ENCODE data around the gene TMEM179. TPM values are rescaled to one million over a fixed set of nuclear protein-coding genes. Genes with fewer than 3 reads are reported as not detected.

The TMEM179 gene
- total and polyA plus RNA-seq, 10 of the 15 experiments (the other 5 are each of a cell fraction or from before 2014, with no cell fraction given) = not detected

DNA sequence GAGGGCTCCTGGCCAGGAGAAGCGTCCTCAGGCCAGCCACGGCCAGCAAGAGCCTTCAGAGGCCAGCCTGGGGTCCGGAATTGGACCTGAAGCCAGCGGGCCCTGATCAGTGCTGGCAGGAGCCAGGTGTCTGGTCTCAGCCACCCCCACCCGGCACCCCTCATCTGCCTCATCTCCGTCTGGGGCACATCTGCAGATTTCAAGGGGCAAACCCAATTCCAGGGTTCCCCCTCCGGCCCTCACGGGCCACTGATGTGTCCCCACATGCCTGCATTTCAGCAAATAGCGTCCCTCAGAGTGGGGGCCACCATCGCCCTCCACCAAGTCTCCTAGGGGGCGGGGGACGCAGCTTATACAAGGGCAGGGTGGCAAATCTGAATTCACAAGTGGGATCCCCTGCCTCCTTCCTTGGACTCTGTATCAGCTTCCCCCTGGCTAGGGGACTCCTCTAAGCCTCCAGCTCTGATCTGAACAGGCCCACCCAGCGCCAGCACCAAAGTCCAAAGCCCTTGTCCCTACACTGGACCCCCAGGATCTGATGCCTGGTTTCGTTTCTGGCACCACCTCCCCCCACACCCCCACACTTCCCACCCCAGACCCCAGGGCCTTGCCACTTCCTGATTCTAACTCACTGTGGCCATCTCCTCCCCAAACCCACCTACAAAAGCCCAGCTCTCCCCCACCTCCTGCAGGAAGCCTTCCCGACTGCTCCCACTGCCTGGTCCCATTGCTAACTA is 10.1 kb downstream of the TMEM179 start:
- Histone ChIP-seq H3K9ac (ENCODE audit: control insufficient read depth, insufficient read depth, low read length) (no peak overlapping the region), H3K36me3 (ENCODE audit: control insufficient read depth in 2 of 2, insufficient read depth in 2 of 2, low read length in 1 of 2) (no peaks in the 10 kb centered on the region), H3K9me3 (replicated peaks; ENCODE audit: control insufficient read depth, insufficient read depth, low read length) (no peaks in the 10 kb centered on the region), H3K27me3 (replicated peaks in 1 of 2; ENCODE audit: control insufficient read depth in 2 of 2, insufficient read depth in 2 of 2, low read length in 1 of 2) (no peaks in the 10 kb centered on the region; a peak in 1 of 4 replicates), H3K79me2 (ENCODE audit: control insufficient read depth, insufficient read depth, low read length) (no peaks in the 10 kb centered on the region), H2AFZ (ENCODE audit: control insufficient read depth, low read depth, low read length) (no peak overlapping the region), H3K4me1 (ENCODE audit: control insufficient read depth, insufficient read depth, low read length) (no peaks in the 10 kb centered on the region), H3K27ac (ENCODE audit: control insufficient read depth, insufficient read depth) (no peak overlapping the region), H3K4me3 (no peak overlapping the region), H4K20me1 (ENCODE audit: control insufficient read depth, insufficient read depth) (no peaks in the 10 kb centered on the region), H3K4me2 (ENCODE audit: control insufficient read depth, insufficient read depth) (no peak overlapping the region)
- no peak for FAIRE-seq
- ATAC-seq = no peak
- 10% methylated on average over 15 of the region's 15 CpGs for WGBS (ENCODE audit: insufficient coverage, insufficient replicate concordance, low lambda C conversion rate, missing lambda C conversion rate)
- ChIA-PET RAD21 (ENCODE audit: unreplicated experiment) (no interaction called here), CTCF (no interaction called here), POLR2A (no interaction called here), SMC1A (ENCODE audit: uncharacterized antibody, unreplicated experiment) (no interaction called here)
- DNase-seq (ENCODE audit: low read depth, low spot score) = no peak
- BruUV-seq (replicated peaks) = no TSS peak
- in situ Hi-C loops (cut with MboI) (no loop called here), intact Hi-C loops (cut with micrococcal nuclease; ENCODE audit: unreplicated experiment) (no loop called here)
- TF ChIP-seq GATAD2B (conservative IDR thresholded peaks at IDR 0.05; ENCODE audit: low read depth) = no peak
- TF ChIP-seq EP300 (IDR thresholded peaks at IDR 0.05; ENCODE audit: borderline replicate concordance in 1 of 2, control insufficient read depth in 1 of 2, low read depth in 2 of 2, low read length in 2 of 2) = no peak
- TF ChIP-seq, protein P1, sequence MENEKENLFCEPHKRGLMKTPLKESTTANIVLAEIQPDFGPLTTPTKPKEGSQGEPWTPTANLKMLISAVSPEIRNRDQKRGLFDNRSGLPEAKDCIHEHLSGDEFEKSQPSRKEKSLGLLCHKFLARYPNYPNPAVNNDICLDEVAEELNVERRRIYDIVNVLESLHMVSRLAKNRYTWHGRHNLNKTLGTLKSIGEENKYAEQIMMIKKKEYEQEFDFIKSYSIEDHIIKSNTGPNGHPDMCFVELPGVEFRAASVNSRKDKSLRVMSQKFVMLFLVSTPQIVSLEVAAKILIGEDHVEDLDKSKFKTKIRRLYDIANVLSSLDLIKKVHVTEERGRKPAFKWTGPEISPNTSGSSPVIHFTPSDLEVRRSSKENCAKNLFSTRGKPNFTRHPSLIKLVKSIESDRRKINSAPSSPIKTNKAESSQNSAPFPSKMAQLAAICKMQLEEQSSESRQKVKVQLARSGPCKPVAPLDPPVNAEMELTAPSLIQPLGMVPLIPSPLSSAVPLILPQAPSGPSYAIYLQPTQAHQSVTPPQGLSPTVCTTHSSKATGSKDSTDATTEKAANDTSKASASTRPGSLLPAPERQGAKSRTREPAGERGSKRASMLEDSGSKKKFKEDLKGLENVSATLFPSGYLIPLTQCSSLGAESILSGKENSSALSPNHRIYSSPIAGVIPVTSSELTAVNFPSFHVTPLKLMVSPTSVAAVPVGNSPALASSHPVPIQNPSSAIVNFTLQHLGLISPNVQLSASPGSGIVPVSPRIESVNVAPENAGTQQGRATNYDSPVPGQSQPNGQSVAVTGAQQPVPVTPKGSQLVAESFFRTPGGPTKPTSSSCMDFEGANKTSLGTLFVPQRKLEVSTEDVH (IDR thresholded peaks at IDR 0.05; ENCODE audit: low read depth, partially characterized antibody) = no peak
- no peak for TF ChIP-seq ASH2L (IDR thresholded peaks at IDR 0.05; ENCODE audit: borderline replicate concordance, low read depth)
- no peak for TF ChIP-seq CBX5 (IDR thresholded peaks at IDR 0.05; ENCODE audit: low read depth)
- no peak for TF ChIP-seq EGR1 (IDR thresholded peaks at IDR 0.05; ENCODE audit: borderline replicate concordance in 1 of 2, low read depth in 2 of 2, low read length in 2 of 2)
- no peak for TF ChIP-seq CBFB (IDR thresholded peaks at IDR 0.05; ENCODE audit: low read depth)
- no peak for TF ChIP-seq ATF7 (IDR thresholded peaks at IDR 0.05; ENCODE audit: low read depth)
- TF ChIP-seq, protein P2, sequence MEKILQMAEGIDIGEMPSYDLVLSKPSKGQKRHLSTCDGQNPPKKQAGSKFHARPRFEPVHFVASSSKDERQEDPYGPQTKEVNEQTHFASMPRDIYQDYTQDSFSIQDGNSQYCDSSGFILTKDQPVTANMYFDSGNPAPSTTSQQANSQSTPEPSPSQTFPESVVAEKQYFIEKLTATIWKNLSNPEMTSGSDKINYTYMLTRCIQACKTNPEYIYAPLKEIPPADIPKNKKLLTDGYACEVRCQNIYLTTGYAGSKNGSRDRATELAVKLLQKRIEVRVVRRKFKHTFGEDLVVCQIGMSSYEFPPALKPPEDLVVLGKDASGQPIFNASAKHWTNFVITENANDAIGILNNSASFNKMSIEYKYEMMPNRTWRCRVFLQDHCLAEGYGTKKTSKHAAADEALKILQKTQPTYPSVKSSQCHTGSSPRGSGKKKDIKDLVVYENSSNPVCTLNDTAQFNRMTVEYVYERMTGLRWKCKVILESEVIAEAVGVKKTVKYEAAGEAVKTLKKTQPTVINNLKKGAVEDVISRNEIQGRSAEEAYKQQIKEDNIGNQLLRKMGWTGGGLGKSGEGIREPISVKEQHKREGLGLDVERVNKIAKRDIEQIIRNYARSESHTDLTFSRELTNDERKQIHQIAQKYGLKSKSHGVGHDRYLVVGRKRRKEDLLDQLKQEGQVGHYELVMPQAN (conservative IDR thresholded peaks at IDR 0.05) = no peak
- TF ChIP-seq NBN (IDR thresholded peaks at IDR 0.05) = no peak
- TF ChIP-seq, protein P3, sequence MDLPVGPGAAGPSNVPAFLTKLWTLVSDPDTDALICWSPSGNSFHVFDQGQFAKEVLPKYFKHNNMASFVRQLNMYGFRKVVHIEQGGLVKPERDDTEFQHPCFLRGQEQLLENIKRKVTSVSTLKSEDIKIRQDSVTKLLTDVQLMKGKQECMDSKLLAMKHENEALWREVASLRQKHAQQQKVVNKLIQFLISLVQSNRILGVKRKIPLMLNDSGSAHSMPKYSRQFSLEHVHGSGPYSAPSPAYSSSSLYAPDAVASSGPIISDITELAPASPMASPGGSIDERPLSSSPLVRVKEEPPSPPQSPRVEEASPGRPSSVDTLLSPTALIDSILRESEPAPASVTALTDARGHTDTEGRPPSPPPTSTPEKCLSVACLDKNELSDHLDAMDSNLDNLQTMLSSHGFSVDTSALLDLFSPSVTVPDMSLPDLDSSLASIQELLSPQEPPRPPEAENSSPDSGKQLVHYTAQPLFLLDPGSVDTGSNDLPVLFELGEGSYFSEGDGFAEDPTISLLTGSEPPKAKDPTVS (IDR thresholded peaks at IDR 0.05; ENCODE audit: low read depth, low read length) = no peak
- TF ChIP-seq, protein P4, sequence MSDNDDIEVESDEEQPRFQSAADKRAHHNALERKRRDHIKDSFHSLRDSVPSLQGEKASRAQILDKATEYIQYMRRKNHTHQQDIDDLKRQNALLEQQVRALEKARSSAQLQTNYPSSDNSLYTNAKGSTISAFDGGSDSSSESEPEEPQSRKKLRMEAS (IDR thresholded peaks at IDR 0.05; ENCODE audit: low read depth, low read length) = no peak
- TF ChIP-seq MTA3 (IDR thresholded peaks at IDR 0.05; ENCODE audit: borderline replicate concordance, low read length) = no peak
